HG02938 (cell line): ENCODE results near the gene AGBL4.

Experiments
- ATAC-seq: cut with Tn5 transposase; IDR thresholded peaks from one replicate; pipeline ENCODE4 v1.9.1; 2021; ENCODE audit warnings: mild to moderate bottlenecking, moderate library complexity; ENCODE audit not compliant: unreplicated experiment

Gene AGBL4

DNA sequence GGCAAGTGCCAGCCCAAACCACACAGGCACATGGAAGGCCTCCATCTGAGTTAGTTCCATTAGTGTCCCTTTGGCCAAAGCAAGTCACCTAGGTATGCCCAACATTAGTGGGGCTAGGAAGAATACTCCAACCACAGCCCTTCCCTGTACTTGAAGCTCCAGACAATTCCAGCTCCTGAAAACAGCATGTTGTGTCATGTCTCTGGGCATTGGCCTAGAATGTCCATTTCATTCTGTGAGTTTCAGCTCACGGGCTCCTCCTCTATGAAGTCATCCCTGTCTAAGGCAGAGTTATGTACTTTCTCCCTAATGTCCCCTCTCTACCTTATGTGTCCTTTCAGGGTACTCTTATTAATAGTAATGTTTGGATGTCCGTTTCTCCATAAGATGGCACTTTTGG is 1455.3 kb downstream of the AGBL4 start:
- ATAC-seq = no peak

DNA sequence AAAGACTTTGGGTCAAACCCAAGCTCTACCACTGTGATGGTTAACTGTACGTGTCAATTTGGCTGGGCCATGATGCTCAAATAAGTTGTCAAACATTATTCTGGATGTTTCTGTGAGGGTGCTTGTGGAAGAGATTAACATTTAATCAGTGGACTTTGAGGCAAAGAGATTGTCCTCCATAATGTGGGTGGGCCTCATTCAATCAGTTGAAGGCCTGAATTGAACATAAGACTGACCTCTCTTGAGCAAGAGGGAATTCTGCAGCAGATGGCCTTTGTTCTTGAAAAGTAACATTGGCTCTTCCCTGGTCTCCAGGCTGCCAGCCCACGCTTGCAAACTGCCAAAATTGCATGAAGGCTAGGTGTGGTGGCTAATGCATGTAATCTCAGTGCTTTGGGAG is 1457.3 kb downstream of the AGBL4 start:
- ATAC-seq = no peak

DNA sequence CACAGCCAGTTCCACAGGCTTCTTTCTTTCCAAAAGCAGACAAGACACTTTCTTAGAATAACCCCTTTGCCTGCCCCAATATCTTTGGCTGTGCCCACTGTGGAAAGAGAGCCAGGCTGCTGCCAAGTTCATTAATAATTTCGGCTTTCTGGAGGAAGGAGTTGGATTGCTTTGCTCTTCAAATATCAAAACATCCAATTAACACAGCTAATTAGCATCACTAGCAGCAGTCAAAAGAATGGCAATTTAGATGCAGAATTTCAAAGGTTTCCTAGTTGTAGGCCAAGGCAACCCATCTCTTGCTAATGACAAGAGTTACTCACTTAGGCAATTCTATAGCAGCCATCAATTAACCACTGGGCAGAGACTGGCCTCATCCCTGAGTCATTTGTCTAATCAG is 1460.7 kb downstream of the AGBL4 start:
- ATAC-seq = no peak

GRCh38 chr1:48561444-48561843 is 1462.3 kb downstream of the AGBL4 start:
- no peak for ATAC-seq

DNA sequence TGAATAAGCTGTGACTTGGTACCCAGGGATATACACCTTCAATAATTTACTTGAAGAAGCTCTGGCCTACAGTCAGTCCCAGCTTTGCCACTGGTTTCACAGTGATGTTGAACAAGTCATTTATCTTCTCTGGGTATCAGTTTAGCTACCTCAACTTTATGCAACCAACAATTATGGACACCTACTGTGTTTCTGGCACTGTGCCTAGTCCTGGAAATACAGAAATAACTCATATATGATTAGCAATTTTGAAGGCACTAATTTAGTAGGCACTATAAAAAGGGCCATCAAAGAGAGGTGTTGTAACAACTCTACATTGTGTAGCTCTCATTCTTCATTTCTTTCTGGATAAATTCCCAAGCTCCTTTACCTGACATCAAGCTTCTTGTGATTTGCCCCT is 1463.2 kb downstream of the AGBL4 start:
- no peak for ATAC-seq

DNA sequence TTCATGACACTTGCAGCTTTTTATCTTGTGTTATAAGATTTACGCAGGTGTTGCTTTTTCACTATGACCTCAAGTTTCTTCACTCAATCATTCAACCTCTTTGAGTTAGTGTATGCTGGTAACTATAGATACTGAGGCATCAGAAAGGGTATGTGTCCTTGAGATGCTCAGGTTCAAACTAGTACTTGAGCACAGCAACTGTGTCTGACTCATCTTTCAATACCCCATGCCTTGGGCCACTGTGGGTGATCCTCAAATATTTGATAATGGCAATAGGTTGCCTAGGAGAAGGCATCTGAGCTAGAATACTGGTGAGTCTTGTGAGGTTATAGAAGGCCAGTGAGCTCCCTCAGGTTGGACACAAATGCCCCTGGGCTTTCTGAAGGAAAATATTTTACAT is 1463.6 kb downstream of the AGBL4 start:
- ATAC-seq = no peak

DNA sequence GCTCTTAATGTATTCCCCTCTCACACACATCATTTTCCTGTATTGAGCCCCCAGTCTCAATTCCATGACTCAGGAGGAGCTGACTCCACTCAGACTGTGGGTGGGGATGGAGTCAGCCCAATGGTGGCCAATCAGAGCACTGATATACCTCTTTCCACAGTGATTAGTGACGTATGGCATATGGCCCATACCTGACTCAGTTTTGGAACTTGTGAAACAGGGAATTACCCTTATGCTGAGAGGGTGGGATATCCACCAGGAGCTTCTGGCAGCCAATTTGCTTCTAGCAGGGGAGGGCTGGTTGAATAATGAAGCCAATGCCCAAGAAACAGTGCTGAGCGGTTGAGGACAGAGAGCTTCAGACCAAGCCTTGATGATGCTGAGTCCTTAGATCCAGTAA is 1465.4 kb downstream of the AGBL4 start:
- ATAC-seq = no peak

DNA sequence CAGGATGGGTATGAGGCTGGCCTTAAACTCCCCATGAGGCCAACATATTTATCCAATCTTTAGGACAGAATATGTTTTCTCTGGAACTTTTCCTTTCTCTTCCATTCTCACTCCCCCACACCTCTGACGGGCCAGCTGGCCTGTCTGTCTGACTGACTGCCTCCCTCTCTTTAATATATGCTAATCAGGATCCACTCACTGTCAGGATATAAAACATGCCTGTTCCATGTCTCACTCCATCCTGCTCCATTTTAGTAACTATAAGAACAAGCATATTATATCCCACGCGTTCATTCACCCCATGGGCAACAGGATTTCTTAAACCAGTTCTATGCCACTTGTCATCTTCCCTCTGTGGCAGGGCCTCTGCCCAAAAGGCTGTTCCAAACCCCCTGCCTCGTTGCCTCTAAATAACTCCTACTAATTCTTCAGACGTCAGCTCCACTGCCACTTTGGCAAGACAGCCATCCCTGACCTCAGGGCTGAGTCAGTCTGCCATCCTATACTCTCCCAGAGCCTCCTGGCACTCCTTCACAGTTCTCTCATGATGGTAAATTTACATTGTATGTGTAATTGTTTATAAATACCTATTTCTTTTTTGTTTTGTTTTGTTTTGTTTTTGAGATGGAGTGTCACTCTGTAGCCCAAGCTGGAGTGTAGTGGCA is 1467.4 kb downstream of the AGBL4 start:
- ATAC-seq = no peak

DNA sequence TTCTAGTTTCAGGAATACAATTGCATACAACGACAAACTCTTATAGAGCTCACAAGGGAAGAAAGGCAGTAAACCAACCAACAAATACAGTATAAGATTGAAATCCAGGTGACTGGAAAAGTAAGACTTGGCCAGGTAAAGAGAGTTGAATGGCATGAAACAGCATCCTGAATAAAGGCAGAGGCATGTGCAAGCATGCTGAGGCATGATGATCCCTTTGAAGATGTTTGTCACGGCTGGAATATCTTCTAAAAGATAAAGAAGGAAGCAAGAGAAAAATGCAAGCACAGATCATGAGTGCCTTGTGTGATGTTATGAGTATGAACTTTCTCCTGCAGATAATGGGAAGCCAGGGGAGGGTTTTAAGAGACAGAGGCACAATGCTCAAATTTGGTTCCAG is 1468.5 kb downstream of the AGBL4 start:
- ATAC-seq = no peak

DNA sequence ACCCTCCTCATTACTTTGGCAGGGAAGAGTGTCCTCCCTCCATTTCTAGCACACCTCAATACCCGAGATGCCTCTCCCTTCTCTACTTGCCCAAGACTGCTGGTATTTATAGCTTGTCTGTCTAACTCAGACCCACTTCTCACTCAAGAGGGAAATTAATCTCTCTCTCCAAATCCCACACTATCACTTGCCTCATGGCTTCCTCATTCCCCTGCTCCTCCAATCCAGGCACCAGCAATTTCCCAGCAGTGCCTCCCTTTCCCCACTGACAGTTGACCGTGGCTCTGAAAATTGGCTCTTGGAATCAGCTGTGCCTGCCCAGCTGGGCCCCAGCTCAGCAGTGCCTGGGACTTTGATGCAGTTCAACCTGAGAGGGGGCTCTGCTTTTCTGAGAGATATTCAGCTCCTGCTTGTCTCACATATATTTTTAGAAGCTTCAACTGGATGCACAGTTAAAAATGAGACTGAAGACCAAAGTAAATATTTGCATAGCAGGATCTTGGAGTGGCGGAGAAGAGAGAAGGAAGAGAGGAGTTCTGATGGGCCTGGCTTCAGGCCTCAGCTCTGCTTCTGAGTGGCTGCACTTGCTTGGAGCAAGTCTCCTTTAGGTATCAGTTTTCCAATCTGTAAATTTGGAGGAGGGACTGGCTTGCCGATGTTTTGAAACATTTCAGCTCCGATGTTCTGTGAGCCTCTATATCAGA is 1470.7 kb downstream of the AGBL4 start:
- ATAC-seq = no peak

GRCh38 chr1:48552420-48552819 is 1471.3 kb downstream of the AGBL4 start:
- ATAC-seq = no peak

- no peak for ATAC-seq
Observed at GRCh38 chr1:48548985-48549384, 1474.8 kb downstream of the AGBL4 start.

GRCh38 chr1:48547561-48548220 is 1476.1 kb downstream of the AGBL4 start:
- ATAC-seq = no peak

- ATAC-seq = no peak
Observed at GRCh38 chr1:48543854-48544253, 1479.9 kb downstream of the AGBL4 start.

DNA sequence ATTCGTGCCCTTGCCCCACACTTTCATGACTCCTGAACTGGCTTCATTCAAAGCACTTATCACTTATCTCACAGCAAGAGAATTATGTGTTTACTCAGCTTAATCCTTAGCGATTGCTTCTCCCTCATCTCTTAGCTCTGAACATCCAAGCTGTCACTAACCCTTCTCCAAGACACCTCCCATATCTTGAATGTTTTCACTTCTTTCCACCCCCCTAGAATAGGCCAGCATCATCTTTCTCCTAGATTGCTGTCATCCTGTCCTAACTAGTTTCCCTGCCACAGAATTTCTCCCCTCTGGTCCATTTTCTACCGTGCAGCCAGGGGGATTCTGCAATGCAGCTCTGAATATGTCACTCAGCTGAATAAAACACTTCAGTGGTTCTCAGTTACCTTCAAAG is 1483.2 kb downstream of the AGBL4 start:
- no peak for ATAC-seq

DNA sequence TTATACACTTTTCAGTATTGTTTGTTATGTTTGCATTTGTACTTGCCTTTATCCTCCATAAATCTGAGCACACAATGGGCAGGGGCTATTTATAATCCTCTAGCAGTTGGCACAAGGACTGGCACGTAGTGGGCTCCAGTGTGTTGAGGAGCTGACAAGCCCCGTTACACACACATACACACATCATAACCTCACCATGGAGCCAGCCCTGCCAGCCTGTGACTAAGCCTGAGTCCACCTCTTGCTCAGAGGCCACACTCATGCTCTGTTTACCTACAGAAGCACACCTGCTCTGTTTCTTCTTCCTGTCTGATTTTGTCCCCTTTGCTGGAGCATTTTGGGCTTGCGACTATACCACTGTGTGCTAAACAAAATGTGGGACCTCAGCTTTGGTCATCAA is 1487.3 kb downstream of the AGBL4 start:
- ATAC-seq = no peak

GRCh38 chr1:48532976-48533375 is 1490.8 kb downstream of the AGBL4 start:
- no peak for ATAC-seq

GRCh38 chr1:48530727-48531351 is 1492.9 kb downstream of the AGBL4 start:
- ATAC-seq = peak; percentile 86

DNA sequence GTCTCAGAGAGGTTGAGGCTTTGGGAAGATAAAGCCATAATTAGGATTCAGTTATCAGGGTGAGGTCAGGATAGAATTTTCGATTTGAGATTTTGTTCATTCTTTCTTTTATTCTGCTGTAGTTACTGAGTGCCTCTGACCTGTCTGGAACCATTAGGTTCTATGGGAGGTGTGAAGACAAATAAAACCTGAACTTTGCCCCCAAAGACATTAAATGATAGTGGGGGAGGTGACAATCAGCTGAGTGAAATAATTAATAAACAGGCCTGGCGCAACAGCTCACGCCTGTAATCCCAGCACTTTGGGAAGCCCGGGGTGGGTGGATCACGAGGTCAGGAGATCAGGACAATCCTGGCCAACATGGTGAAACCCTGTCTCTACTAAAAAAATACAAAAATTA is 1496.7 kb downstream of the AGBL4 start:
- ATAC-seq = no peak

DNA sequence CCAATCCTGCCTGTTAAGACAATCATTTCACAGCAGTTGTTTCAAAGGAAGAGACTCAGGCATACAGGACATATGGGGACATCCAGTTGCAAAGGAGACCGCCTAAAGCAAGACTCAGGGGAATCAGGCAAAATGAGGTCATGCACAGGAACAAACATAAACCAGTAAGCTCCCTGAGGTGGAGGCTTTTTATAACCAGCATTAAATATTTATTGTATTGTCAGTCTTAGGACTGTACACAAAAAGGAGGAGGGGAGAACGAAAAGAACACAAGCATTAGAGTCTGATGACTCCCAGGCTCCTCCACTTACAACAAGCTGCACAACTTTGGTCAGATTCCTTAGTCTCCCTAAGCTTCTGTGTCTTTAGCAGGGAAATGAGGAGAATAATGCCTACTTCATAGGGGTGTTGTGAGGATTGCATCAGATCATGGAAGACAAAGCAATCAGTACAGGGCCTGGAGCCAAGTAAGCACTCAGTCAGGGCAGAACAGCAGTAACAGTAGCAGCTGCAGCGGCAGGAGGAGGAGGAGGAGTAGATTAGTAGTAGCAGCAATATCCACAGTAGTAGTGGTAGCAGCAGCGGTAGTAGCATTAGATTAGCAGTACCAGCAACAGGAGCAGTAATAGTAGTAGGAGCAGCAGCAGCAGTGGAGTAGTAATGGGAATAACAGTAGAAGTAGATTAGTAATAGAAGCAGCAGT is 1497.6 kb downstream of the AGBL4 start:
- ATAC-seq = no peak

GRCh38 chr1:48524892-48525467 is 1498.8 kb downstream of the AGBL4 start:
- ATAC-seq = no peak
